GM23338 (cell line): ENCODE data around the gene RAB44. TPM values are rescaled to one million over a fixed set of nuclear protein-coding genes. Genes with fewer than 3 reads are reported as not detected.

ENCODE experiments used
- ATAC-seq: fragments of 200-7000 bp; cut with Tn5 transposase; 3 replicates; pipeline ENCODE4 v1.9.1; 2020
- DNase-seq: peaks from one replicate; pipeline ENCODE4 v3.0.0-alpha.2; 2015; ENCODE audit warnings: low spot score
- H2AFZ ChIP-seq: fragments of 200-600 bp; sonication (generic); 2 replicates; pipeline ENCODE4 v1.8.0; 2016; ENCODE audit warnings: antibody characterized with exemption, mild to moderate bottlenecking, moderate library complexity
- H3F3A ChIP-seq: fragments of 200-600 bp; sonication (generic); replicated peaks from 2 replicates; pipeline ENCODE4 v1.8.0; 2017; ENCODE audit warnings: antibody characterized with exemption, mixed run types, low read depth
- H3K27ac ChIP-seq: fragments of 200-600 bp; sonication (generic); 2 replicates; pipeline ENCODE4 v1.6.1; 2016; ENCODE audit warnings: low read depth
- H3K27me3 ChIP-seq: fragments of 200-600 bp; sonication (generic); 2 replicates; pipeline ENCODE4 v1.8.0; 2016; ENCODE audit warnings: mild to moderate bottlenecking, mixed run types, moderate library complexity; ENCODE audit not compliant: insufficient read depth
- H3K36me3 ChIP-seq: fragments of 200-600 bp; sonication (generic); 2 replicates; pipeline ENCODE4 v1.8.0; 2016; ENCODE audit warnings: mild to moderate bottlenecking; ENCODE audit not compliant: insufficient read depth
- H3K4me1 ChIP-seq: fragments of 200-600 bp; sonication (generic); 2 replicates; pipeline ENCODE4 v1.8.0; 2016; ENCODE audit warnings: mild to moderate bottlenecking, moderate library complexity; ENCODE audit not compliant: insufficient read depth
- H3K4me2 ChIP-seq: fragments of 200-600 bp; sonication (generic); 2 replicates; pipeline ENCODE4 v1.7.1; 2017; ENCODE audit warnings: mixed run types
- H3K4me3 ChIP-seq: fragments of 200-600 bp; sonication (generic); 2 replicates; pipeline ENCODE4 v1.6.1; 2016; ENCODE audit warnings: mixed run types
- H3K79me2 ChIP-seq: fragments of 200-600 bp; sonication (generic); replicated peaks from 2 replicates; pipeline ENCODE4 v1.8.0; 2017; ENCODE audit warnings: mild to moderate bottlenecking; ENCODE audit not compliant: insufficient read depth
- H3K9me2 ChIP-seq: fragments of 200-600 bp; sonication (generic); 2 replicates; pipeline ENCODE4 v1.8.0; 2017; ENCODE audit not compliant: insufficient read depth
- H4K20me1 ChIP-seq: fragments of 200-600 bp; sonication (generic); replicated peaks from 2 replicates; pipeline ENCODE4 v1.8.0; 2017; ENCODE audit warnings: mild to moderate bottlenecking; ENCODE audit not compliant: insufficient read depth
- H3K27ac Mint-ChIP-seq: 2 replicates; pipeline ENCODE4 v1.8.0; 2020; ENCODE audit warnings: inconsistent platforms, mild to moderate bottlenecking, moderate library complexity, mixed read lengths
- H3K27me3 Mint-ChIP-seq: 3 replicates; pipeline ENCODE4 v1.8.0; 2022; ENCODE audit warnings: low read depth, mild to moderate bottlenecking, moderate library complexity, mixed read lengths, inconsistent platforms; ENCODE audit not compliant: insufficient read depth, poor library complexity
- H3K36me3 Mint-ChIP-seq: 3 replicates; pipeline ENCODE4 v1.8.0; 2021; ENCODE audit warnings: low read depth, mild to moderate bottlenecking, inconsistent platforms, moderate library complexity, mixed read lengths
- H3K4me1 Mint-ChIP-seq: 3 replicates; pipeline ENCODE4 v1.8.0; 2020; ENCODE audit warnings: mild to moderate bottlenecking, inconsistent platforms, mixed read lengths
- H3K4me3 Mint-ChIP-seq: 3 replicates; pipeline ENCODE4 v1.8.0; 2021; ENCODE audit warnings: moderate library complexity, mild to moderate bottlenecking, inconsistent platforms, mixed read lengths
- H3K9me3 Mint-ChIP-seq: 3 replicates; pipeline ENCODE4 v1.8.0; 2020; ENCODE audit warnings: moderate library complexity, mild to moderate bottlenecking, inconsistent platforms, mixed read lengths
- CREB1 ChIP-seq: fragments of 250-450 bp; sonication (Bioruptor Pico); IDR thresholded peaks from 2 replicates; pipeline ENCODE4 v1.5.0; 2020; ENCODE audit warnings: low read depth, mild to moderate bottlenecking, moderate library complexity
- EZH2 ChIP-seq: fragments of 200-600 bp; sonication (generic); IDR thresholded peaks from one replicate; pipeline ENCODE4 v1.8.0; 2017; ENCODE audit warnings: antibody characterized with exemption, mild to moderate bottlenecking, low read depth; ENCODE audit not compliant: unreplicated experiment
- EZH2phosphoT487 ChIP-seq: fragments of 200-600 bp; sonication (generic); IDR thresholded peaks from one replicate; pipeline ENCODE4 v1.8.1; 2018; ENCODE audit warnings: antibody characterized with exemption; ENCODE audit not compliant: unreplicated experiment
- JUNB ChIP-seq: IDR thresholded peaks from one replicate; pipeline ENCODE4 v1.6.1; 2016; ENCODE audit warnings: antibody characterized with exemption; ENCODE audit not compliant: unreplicated experiment
- NANOG ChIP-seq: IDR thresholded peaks from 2 replicates; pipeline ENCODE4 v1.6.1; 2016; ENCODE audit warnings: antibody characterized with exemption, borderline replicate concordance
- POLR2AphosphoS5 ChIP-seq: IDR thresholded peaks from 2 replicates; pipeline ENCODE4 v1.6.1; 2016; ENCODE audit warnings: antibody characterized with exemption, low read depth
- STAT1 ChIP-seq: IDR thresholded peaks from one replicate; pipeline ENCODE4 v1.6.1; 2016; ENCODE audit warnings: antibody characterized with exemption; ENCODE audit not compliant: unreplicated experiment
- ZNF114 ChIP-seq: fragments of 250-450 bp; sonication (Bioruptor Pico); IDR thresholded peaks from 2 replicates; pipeline ENCODE4 v1.5.0; 2020; ENCODE audit warnings: mild to moderate bottlenecking, moderate library complexity
- ZNF331 ChIP-seq: fragments of 250-450 bp; sonication (Bioruptor Pico); IDR thresholded peaks from 2 replicates; pipeline ENCODE4 v1.5.0; 2020; ENCODE audit warnings: low read depth, mild to moderate bottlenecking, moderate library complexity
- polyA plus RNA-seq: library from polyadenylated mRNA; unstranded; fragments of >200 nt; fragmentation: Nextera tagmentation; extraction: Ambion mirVana; gene quantifications from 2 replicates; pipeline ENCODE4 v1.2.1, GENCODE V29; 2016
- total RNA-seq: library from RNA; depleted of rRNA; stranded (reverse); fragments of >200 nt; shearing (Covaris generic); gene quantifications from 2 replicates; pipeline ENCODE4 v1.2.3, GENCODE V29; 2014
- TF ChIP-seq, protein P1 (sequence below), 2 experiments: fragments of 200-600 bp in 1 of 2; sonication (generic) in 1 of 2; conservative IDR thresholded peaks; 2 replicates each; pipeline versions ENCODE4 v1.5.1 to v1.6.1; 2016 to 2017; ENCODE audit warnings: antibody characterized with exemption in 2 of 2, low read depth in 2 of 2, mild to moderate bottlenecking in 2 of 2, moderate library complexity in 1 of 2
- TF ChIP-seq, protein P2 (sequence below): IDR thresholded peaks from 2 replicates; pipeline ENCODE4 v1.6.1; 2016; ENCODE audit warnings: antibody characterized with exemption
- TF ChIP-seq, protein P3 (sequence below): fragments of 250-450 bp; sonication (Bioruptor Pico); IDR thresholded peaks from 2 replicates; pipeline ENCODE4 v1.5.0; 2020; ENCODE audit warnings: mild to moderate bottlenecking, moderate library complexity
- TF ChIP-seq, protein P4 (sequence below): IDR thresholded peaks from one replicate; pipeline ENCODE4 v1.6.1; 2018; ENCODE audit warnings: antibody characterized with exemption; ENCODE audit not compliant: unreplicated experiment

Gene RAB44
- total and polyA plus RNA-seq, 2 experiments from 2014 or later = not detected

DNA sequence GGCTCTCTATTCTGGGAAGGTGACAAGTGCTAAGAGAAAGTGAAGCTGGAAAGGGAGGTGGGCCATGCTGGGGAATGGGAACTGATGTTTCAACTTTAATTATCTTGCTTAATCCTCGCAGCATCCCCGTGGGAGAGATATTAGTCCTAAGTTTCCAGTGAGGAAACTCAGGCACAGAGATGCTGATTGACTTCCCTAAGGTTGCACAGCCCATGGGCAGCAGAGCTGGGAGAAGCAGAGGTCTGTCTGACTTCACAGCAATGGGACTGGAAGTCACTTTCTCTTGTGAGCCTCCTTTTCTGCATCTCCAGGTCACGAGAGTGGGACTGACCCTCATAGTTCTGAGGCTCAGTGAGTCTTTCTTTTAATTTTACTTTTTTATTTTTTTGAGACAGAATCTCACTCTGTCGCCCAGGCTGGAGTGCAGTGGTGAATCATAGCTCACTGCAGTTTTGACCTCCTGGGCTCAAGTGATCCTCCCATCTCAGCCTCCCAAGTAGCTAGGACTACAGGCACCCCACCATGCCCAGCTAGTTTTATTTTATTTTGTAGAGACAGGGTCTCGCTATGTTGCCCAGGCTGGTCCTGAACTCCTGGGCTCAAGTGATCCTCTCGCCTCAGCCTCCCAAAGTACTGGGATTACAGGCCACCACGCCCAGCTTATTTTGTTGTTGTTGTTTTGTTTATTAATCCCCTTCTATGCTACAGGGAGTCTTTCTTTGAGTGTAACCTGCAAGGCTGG is 2.6 kb downstream of the RAB44 start:
- ATAC-seq (no peak), DNase-seq (no peak)
- Histone ChIP-seq H3K4me1 (no peaks in the 10 kb centered on the region), H3K79me2 (no peaks in the 10 kb centered on the region), H2AFZ (no peak overlapping the region), H3K27me3 (no peaks in the 10 kb centered on the region), H3K36me3 (no peaks in the 10 kb centered on the region), H4K20me1 (no peaks in the 10 kb centered on the region), H3F3A (no peaks in the 10 kb centered on the region), H3K4me3 (no peak overlapping the region), H3K9me2 (no peaks in the 10 kb centered on the region), H3K4me2 (no peak overlapping the region), H3K27ac (no peak overlapping the region)
- Mint-ChIP-seq H3K27ac (no peak overlapping the region), H3K36me3 (no peaks in the 10 kb centered on the region), H3K4me1 (no peaks in the 10 kb centered on the region), H3K4me3 (no peak overlapping the region), H3K9me3 (no peaks in the 10 kb centered on the region), H3K27me3 (peaks cover 1% of the 10 kb centered on the region)
- TF ChIP-seq EZH2phosphoT487 (no peak), ZNF114 (CRISPR knock-in tag) (no peak), ZNF331 (CRISPR knock-in tag) (no peak), POLR2AphosphoS5 (no peak), CREB1 (CRISPR knock-in tag) (no peak), JUNB (no peak), NANOG (no peak), EZH2 (no peak), STAT1 (no peak)
- TF ChIP-seq, protein P1, sequence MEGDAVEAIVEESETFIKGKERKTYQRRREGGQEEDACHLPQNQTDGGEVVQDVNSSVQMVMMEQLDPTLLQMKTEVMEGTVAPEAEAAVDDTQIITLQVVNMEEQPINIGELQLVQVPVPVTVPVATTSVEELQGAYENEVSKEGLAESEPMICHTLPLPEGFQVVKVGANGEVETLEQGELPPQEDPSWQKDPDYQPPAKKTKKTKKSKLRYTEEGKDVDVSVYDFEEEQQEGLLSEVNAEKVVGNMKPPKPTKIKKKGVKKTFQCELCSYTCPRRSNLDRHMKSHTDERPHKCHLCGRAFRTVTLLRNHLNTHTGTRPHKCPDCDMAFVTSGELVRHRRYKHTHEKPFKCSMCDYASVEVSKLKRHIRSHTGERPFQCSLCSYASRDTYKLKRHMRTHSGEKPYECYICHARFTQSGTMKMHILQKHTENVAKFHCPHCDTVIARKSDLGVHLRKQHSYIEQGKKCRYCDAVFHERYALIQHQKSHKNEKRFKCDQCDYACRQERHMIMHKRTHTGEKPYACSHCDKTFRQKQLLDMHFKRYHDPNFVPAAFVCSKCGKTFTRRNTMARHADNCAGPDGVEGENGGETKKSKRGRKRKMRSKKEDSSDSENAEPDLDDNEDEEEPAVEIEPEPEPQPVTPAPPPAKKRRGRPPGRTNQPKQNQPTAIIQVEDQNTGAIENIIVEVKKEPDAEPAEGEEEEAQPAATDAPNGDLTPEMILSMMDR (conservative IDR thresholded peaks at IDR 0.05; ENCODE audit: low read depth in 2 of 2) = no peak
- TF ChIP-seq, protein P2, sequence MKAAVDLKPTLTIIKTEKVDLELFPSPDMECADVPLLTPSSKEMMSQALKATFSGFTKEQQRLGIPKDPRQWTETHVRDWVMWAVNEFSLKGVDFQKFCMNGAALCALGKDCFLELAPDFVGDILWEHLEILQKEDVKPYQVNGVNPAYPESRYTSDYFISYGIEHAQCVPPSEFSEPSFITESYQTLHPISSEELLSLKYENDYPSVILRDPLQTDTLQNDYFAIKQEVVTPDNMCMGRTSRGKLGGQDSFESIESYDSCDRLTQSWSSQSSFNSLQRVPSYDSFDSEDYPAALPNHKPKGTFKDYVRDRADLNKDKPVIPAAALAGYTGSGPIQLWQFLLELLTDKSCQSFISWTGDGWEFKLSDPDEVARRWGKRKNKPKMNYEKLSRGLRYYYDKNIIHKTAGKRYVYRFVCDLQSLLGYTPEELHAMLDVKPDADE = no peak
- TF ChIP-seq, protein P3, sequence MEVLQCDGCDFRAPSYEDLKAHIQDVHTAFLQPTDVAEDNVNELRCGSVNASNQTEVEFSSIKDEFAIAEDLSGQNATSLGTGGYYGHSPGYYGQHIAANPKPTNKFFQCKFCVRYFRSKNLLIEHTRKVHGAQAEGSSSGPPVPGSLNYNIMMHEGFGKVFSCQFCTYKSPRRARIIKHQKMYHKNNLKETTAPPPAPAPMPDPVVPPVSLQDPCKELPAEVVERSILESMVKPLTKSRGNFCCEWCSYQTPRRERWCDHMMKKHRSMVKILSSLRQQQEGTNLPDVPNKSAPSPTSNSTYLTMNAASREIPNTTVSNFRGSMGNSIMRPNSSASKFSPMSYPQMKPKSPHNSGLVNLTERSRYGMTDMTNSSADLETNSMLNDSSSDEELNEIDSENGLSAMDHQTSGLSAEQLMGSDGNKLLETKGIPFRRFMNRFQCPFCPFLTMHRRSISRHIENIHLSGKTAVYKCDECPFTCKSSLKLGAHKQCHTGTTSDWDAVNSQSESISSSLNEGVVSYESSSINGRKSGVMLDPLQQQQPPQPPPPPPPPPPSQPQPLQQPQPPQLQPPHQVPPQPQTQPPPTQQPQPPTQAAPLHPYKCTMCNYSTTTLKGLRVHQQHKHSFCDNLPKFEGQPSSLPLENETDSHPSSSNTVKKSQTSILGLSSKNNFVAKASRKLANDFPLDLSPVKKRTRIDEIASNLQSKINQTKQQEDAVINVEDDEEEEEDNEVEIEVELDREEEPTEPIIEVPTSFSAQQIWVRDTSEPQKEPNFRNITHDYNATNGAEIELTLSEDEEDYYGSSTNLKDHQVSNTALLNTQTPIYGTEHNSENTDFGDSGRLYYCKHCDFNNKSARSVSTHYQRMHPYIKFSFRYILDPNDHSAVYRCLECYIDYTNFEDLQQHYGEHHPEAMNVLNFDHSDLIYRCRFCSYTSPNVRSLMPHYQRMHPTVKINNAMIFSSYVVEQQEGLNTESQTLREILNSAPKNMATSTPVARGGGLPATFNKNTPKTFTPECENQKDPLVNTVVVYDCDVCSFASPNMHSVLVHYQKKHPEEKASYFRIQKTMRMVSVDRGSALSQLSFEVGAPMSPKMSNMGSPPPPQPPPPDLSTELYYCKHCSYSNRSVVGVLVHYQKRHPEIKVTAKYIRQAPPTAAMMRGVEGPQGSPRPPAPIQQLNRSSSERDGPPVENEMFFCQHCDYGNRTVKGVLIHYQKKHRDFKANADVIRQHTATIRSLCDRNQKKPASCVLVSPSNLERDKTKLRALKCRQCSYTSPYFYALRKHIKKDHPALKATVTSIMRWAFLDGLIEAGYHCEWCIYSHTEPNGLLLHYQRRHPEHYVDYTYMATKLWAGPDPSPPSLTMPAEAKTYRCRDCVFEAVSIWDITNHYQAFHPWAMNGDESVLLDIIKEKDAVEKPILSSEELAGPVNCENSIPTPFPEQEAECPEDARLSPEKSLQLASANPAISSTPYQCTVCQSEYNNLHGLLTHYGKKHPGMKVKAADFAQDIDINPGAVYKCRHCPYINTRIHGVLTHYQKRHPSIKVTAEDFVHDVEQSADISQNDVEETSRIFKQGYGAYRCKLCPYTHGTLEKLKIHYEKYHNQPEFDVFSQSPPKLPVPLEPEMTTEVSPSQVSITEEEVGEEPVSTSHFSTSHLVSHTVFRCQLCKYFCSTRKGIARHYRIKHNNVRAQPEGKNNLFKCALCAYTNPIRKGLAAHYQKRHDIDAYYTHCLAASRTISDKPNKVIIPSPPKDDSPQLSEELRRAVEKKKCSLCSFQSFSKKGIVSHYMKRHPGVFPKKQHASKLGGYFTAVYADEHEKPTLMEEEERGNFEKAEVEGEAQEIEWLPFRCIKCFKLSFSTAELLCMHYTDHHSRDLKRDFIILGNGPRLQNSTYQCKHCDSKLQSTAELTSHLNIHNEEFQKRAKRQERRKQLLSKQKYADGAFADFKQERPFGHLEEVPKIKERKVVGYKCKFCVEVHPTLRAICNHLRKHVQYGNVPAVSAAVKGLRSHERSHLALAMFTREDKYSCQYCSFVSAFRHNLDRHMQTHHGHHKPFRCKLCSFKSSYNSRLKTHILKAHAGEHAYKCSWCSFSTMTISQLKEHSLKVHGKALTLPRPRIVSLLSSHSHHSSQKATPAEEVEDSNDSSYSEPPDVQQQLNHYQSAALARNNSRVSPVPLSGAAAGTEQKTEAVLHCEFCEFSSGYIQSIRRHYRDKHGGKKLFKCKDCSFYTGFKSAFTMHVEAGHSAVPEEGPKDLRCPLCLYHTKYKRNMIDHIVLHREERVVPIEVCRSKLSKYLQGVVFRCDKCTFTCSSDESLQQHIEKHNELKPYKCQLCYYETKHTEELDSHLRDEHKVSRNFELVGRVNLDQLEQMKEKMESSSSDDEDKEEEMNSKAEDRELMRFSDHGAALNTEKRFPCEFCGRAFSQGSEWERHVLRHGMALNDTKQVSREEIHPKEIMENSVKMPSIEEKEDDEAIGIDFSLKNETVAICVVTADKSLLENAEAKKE (CRISPR knock-in tag) = no peak
- TF ChIP-seq, protein P4, sequence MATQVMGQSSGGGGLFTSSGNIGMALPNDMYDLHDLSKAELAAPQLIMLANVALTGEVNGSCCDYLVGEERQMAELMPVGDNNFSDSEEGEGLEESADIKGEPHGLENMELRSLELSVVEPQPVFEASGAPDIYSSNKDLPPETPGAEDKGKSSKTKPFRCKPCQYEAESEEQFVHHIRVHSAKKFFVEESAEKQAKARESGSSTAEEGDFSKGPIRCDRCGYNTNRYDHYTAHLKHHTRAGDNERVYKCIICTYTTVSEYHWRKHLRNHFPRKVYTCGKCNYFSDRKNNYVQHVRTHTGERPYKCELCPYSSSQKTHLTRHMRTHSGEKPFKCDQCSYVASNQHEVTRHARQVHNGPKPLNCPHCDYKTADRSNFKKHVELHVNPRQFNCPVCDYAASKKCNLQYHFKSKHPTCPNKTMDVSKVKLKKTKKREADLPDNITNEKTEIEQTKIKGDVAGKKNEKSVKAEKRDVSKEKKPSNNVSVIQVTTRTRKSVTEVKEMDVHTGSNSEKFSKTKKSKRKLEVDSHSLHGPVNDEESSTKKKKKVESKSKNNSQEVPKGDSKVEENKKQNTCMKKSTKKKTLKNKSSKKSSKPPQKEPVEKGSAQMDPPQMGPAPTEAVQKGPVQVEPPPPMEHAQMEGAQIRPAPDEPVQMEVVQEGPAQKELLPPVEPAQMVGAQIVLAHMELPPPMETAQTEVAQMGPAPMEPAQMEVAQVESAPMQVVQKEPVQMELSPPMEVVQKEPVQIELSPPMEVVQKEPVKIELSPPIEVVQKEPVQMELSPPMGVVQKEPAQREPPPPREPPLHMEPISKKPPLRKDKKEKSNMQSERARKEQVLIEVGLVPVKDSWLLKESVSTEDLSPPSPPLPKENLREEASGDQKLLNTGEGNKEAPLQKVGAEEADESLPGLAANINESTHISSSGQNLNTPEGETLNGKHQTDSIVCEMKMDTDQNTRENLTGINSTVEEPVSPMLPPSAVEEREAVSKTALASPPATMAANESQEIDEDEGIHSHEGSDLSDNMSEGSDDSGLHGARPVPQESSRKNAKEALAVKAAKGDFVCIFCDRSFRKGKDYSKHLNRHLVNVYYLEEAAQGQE = no peak
